Endothelial cell of hepatic sinusoid (primary cell): ENCODE results near the gene FZD10.

ENCODE experiments used
- in situ Hi-C: cut with HindIII; loops from 2 replicates; pipeline ENCODE4 v1.10.0; 2017; ENCODE audit warnings: low sequenced_read_pairs

Gene FZD10

GRCh38 chr12:130162267-130162666 is at the start of gene FZD10:
Gene FZD10 (plus strand): TSS chr12:130162464. CDS start chr12:130162943, 479 bp downstream.
- in situ Hi-C loops: no loop called here

- in situ Hi-C loops: no loop called here
These were observed 47.3 kb upstream of the FZD10 start for GRCh38 chr12:130114952-130115351.

- in situ Hi-C loops: no loop called here
These were observed 46.6 kb upstream of the FZD10 start for GRCh38 chr12:130115646-130116045.

GRCh38 chr12:130116791-130117190 is 45.5 kb upstream of the FZD10 start:
- in situ Hi-C loops: no loop called here

GRCh38 chr12:130117233-130117632 is 45.0 kb upstream of the FZD10 start:
- in situ Hi-C loops: no loop called here

- in situ Hi-C loops: no loop called here
These were observed 44.6 kb upstream of the FZD10 start for GRCh38 chr12:130117701-130118100.

- in situ Hi-C loops: no loop called here
These were observed 44.1 kb upstream of the FZD10 start for GRCh38 chr12:130118181-130118580.

GRCh38 chr12:130119241-130119861 is 42.9 kb upstream of the FZD10 start:
- in situ Hi-C loops: no loop called here

- in situ Hi-C loops: no loop called here
These were observed 42.1 kb upstream of the FZD10 start for GRCh38 chr12:130120012-130120805.

GRCh38 chr12:130121226-130122000 is 40.9 kb upstream of the FZD10 start:
- in situ Hi-C loops: no loop called here

- in situ Hi-C loops: no loop called here
These were observed 39.9 kb upstream of the FZD10 start for GRCh38 chr12:130122356-130122755.

GRCh38 chr12:130124106-130124505 is 38.2 kb upstream of the FZD10 start:
- in situ Hi-C loops: no loop called here

GRCh38 chr12:130124605-130125244 is 37.5 kb upstream of the FZD10 start:
- in situ Hi-C loops: no loop called here

- in situ Hi-C loops: no loop called here
These were observed 36.2 kb upstream of the FZD10 start for GRCh38 chr12:130126023-130126432.

GRCh38 chr12:130127532-130127911 is 34.7 kb upstream of the FZD10 start:
- in situ Hi-C loops: no loop called here

- in situ Hi-C loops: no loop called here
These were observed 34.1 kb upstream of the FZD10 start for GRCh38 chr12:130127912-130128789.

- in situ Hi-C loops: no loop called here
These were observed 33.2 kb upstream of the FZD10 start for GRCh38 chr12:130128790-130129735.

- in situ Hi-C loops: no loop called here
These were observed 31.9 kb upstream of the FZD10 start for GRCh38 chr12:130130346-130130745.

GRCh38 chr12:130131025-130131424 is 31.2 kb upstream of the FZD10 start:
- in situ Hi-C loops: no loop called here
